Esophagus squamous epithelium (tissue), 5 donors: Measurements from ENCODE around the gene LONP1. TPM values are rescaled to one million over a fixed set of nuclear protein-coding genes. Genes with fewer than 3 reads are reported as not detected.

Experiments used
- DNase-seq: peaks from one replicate; lab custom pipeline; 2025; lab: John Stamatoyannopoulos, UW
- H3K27ac ChIP-seq, 4 donors: fragments of 200-600 bp; sonication (generic); one replicate each; pipeline ENCODE4 v1.5.1; 2016 to 2019; ENCODE audit warnings: mild to moderate bottlenecking in 1 of 4
- H3K27me3 ChIP-seq, 4 donors: fragments of 200-600 bp; sonication (generic); 1 replicate in 3 of 4; 2 replicates in 1 of 4; pipeline versions ENCODE4 v1.5.1 to v1.6.0; 2017 to 2021; ENCODE audit warnings: antibody characterized with exemption in 1 of 4
- H3K36me3 ChIP-seq, 3 donors: fragments of 200-600 bp; sonication (generic); one replicate each; pipeline ENCODE4 v1.5.1; 2016 to 2019
- H3K4me1 ChIP-seq, 3 donors: fragments of 200-600 bp; sonication (generic); one replicate each; pipeline ENCODE4 v1.5.1; 2017 to 2019
- H3K4me3 ChIP-seq, 4 donors: fragments of 200-600 bp; sonication (generic); 1 replicate in 3 of 4; 2 replicates in 1 of 4; pipeline ENCODE4 v1.5.1; 2016 to 2019; ENCODE audit warnings: mild to moderate bottlenecking in 2 of 4, moderate library complexity in 1 of 4
- H3K9me3 ChIP-seq, 3 donors: fragments of 200-600 bp; sonication (generic); one replicate each; pipeline ENCODE4 v1.5.1; 2016 to 2019
- POLR2A ChIP-seq, 4 donors: fragments of 450-650 bp; IDR thresholded peaks; one replicate each; pipeline ENCODE4 v1.6.1; 2017; ENCODE audit warnings: antibody characterized with exemption in 4 of 4, mild to moderate bottlenecking in 4 of 4, moderate library complexity in 3 of 4
- WGBS, 2 donors: methylation state at CpG; one replicate each; pipeline ENCODE4 v1.1.5; 2018; 5-methylcytosine and 5-hydroxymethylcytosine counted together
- intact Hi-C: fragments of 100-400 bp; cut with DNase I; formaldehyde crosslinking; loops from one replicate; pipeline ENCODE4 v1.15.0; 2022
- total RNA-seq, 4 donors: library from RNA; depleted of rRNA; stranded (reverse); fragments of >200 nt; gene quantifications; one replicate each; pipeline ENCODE4 v1.1.0, GENCODE V29; 2016
- TF ChIP-seq, protein P1 (sequence below), 6 experiments: fragments of 450-650 bp in 4 of 6; fragments of 200-600 bp in 2 of 6; sonication (generic) in 2 of 6; IDR thresholded peaks; one replicate each; pipeline ENCODE4 v1.5.1; 2016 to 2019; ENCODE audit warnings: antibody characterized with exemption in 6 of 6, mild to moderate bottlenecking in 4 of 6, moderate library complexity in 4 of 6
- donor health status: DM: yes; HTN: yes; CAD: no.

LONP1 gene
- total RNA-seq, 4 donors from 2014 or later, result 38.0 to 68.5 (median 51.2) TPM

DNA sequence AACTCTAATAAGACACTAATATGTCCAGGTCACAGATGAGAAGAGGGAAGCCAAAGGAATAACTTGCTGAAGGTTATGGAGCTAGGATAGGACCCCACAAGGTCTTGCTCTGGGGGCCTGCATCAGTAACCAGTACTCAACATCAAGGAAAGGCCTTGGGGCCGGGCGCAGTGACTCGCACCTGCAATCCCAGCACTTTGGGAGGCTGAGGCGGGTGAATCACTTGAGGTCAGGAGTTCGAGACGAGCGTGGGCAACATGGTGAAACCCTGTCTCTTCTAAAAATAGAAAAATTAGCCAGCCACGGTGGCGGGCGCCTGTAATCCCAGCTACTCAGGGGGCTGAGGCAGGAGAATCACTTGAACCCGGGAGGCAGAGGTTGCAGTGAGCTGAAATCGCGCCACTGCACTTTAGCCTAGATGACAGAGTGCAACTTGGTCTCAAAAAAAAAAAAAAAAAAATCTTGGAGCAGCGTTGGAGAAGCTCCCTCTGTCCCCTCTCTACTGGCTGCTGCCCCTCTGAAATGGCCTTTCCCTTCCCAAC is 1.8 kb downstream of the LONP1 start:
- intact Hi-C loops, result loop anchor here (2.0 kb wide), 1 partner anchor 27 kb away; the partner anchor contains the start of gene RPL36
- TF ChIP-seq, protein P1, sequence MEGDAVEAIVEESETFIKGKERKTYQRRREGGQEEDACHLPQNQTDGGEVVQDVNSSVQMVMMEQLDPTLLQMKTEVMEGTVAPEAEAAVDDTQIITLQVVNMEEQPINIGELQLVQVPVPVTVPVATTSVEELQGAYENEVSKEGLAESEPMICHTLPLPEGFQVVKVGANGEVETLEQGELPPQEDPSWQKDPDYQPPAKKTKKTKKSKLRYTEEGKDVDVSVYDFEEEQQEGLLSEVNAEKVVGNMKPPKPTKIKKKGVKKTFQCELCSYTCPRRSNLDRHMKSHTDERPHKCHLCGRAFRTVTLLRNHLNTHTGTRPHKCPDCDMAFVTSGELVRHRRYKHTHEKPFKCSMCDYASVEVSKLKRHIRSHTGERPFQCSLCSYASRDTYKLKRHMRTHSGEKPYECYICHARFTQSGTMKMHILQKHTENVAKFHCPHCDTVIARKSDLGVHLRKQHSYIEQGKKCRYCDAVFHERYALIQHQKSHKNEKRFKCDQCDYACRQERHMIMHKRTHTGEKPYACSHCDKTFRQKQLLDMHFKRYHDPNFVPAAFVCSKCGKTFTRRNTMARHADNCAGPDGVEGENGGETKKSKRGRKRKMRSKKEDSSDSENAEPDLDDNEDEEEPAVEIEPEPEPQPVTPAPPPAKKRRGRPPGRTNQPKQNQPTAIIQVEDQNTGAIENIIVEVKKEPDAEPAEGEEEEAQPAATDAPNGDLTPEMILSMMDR (IDR thresholded peaks at IDR 0.05), result no peak
- no peak for TF ChIP-seq POLR2A (IDR thresholded peaks at IDR 0.05)
- H3K27ac ChIP-seq, result peak overlapping the region in 3 of 4 donors; percentile 92 to 95 (median 94)

DNA sequence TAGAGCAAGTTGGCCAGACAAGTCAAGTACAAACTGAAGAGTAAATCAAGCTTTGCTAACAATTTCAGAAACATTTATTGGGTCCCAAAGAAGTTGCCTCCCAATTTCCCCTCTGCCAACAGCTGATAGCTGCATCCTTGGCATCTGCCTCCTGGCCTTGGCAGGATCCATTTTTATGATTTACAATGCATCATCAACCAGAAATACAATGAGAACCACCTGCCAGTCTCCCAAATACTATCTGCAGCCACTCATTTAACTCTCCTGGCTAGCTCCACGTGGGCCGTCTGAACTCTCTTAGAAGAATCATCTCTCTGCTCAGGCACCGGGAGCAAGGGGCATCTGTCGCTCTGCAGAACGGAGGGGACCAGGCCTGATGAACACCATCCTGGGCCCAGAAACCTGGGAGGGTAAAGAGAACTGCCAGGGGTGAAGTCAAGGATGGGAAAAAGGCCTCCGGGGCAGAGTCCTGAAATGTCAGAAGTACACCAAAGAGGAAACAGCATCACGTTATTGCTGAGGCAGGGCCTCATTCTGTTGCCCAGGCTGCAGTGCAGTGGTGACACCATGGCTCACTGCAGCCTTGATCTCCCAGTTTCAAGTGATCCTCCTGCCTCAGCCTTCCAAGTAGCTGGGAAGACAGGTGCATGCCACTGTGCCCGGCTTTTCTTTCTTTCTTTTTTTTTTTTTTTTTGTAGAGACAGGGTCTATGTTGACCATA is 2.6 kb downstream of the LONP1 start:
- H3K36me3 ChIP-seq, result peaks cover 7 to 32% (median 17%) of the 10 kb centered on the region in 3 donors
- no peak overlapping the region for H3K4me3 ChIP-seq
- intact Hi-C loops, result no loop called here
- DNase-seq, result no peak
- TF ChIP-seq, protein P1 (IDR thresholded peaks at IDR 0.05), result no peak
- TF ChIP-seq POLR2A (IDR thresholded peaks at IDR 0.05), result no peak
- H3K9me3 ChIP-seq, result no peaks in the 10 kb centered on the region
- H3K27ac ChIP-seq, result no peak overlapping the region
- peaks cover 16 to 45% (median 16%) of the 10 kb centered on the region in 3 donors for H3K4me1 ChIP-seq
- no peaks in the 10 kb centered on the region for H3K27me3 ChIP-seq
- 80% methylated on average over 4 to 6 of the region's 8 CpGs for WGBS, 2 donors

More for the DNA sequence above, 1.8 kb downstream of the LONP1 start:
- H3K36me3 ChIP-seq, result peaks cover 0 to 25% (median 9%) of the 10 kb centered on the region in 3 donors
- peaks cover 16 to 45% (median 16%) of the 10 kb centered on the region in 3 donors for H3K4me1 ChIP-seq
- no peaks in the 10 kb centered on the region for H3K9me3 ChIP-seq
- H3K4me3 ChIP-seq, result peak overlapping the region in 1 of 4 donors; percentile 85
- WGBS, 2 donors, result 37 to 55% methylated on average over 8 to 14 of the region's 14 CpGs
- H3K27me3 ChIP-seq, result no peaks in the 10 kb centered on the region
- DNase-seq, result no peak

DNA sequence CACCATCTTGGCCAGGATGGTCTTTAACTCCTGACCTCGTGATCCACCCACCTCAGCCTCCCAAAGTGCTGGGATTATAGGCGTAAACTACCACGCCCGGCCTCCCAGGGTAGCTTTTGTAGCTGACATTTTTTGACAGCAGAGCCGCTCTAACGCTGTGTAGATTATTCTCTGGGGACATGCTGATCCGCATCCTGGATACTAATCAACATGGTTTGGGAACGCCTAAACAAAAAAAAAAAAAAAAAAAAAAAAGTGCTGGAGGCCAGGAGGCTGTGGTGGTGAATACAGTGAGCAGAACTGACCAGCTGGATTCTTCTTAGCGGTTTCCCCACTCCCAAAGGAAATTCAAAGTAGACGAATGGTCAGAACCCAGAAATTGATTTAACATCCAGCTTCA is 5.1 kb downstream of the LONP1 start:
- H3K36me3 ChIP-seq, result peaks cover 23 to 58% (median 34%) of the 10 kb centered on the region in 3 donors
- DNase-seq, result no peak
- no peak overlapping the region for H3K27ac ChIP-seq
- H3K27me3 ChIP-seq, result no peaks in the 10 kb centered on the region
- no peak for TF ChIP-seq POLR2A (IDR thresholded peaks at IDR 0.05)
- TF ChIP-seq, protein P1 (IDR thresholded peaks at IDR 0.05), result no peak
- H3K4me3 ChIP-seq, result no peak overlapping the region
- intact Hi-C loops, result no loop called here
- 80 to 82% methylated on average over 6 to 7 of the region's 10 CpGs for WGBS, 2 donors
- H3K9me3 ChIP-seq, result no peaks in the 10 kb centered on the region
- H3K4me1 ChIP-seq, result peaks cover 16 to 37% (median 16%) of the 10 kb centered on the region in 3 donors

GRCh38 chr19:5713228-5713627 is 6.7 kb downstream of the LONP1 start:
- Histone ChIP-seq H3K27ac (no peak overlapping the region), H3K4me3 (no peak overlapping the region), H3K9me3 (no peaks in the 10 kb centered on the region), H3K36me3 (peaks cover 23 to 73% (median 34%) of the 10 kb centered on the region in 3 donors), H3K27me3 (no peaks in the 10 kb centered on the region), H3K4me1 (peaks cover 3 to 22% (median 6%) of the 10 kb centered on the region in 3 donors)
- DNase-seq, result no peak
- no peak for TF ChIP-seq POLR2A (IDR thresholded peaks at IDR 0.05)
- intact Hi-C loops, result no loop called here
- WGBS, 2 donors, result 95 to 98% methylated on average over 7 to 8 of the region's 9 CpGs

DNA sequence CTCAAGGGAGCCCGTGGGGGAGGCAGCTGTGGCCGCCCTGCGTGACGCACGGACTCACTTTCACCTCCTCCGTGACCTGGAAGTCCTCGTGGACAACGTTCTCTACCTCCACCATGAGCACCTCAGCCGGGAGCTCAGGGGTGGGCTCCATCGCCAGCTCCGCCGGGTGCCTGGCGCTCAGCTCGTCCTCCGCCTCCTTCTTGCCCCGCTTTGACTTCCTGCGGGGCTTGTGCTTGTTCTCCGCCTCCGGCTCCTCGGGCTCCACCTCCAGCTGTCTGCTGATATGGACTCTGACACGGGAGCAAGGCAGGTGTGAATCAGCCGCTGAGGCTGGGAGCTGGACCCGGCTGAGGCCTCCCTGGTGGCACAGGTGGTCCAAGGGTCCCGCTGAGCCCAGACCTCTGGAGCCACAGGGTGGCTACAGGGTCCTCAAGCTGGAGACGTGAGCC is 8.2 kb downstream of the LONP1 start:
- no peaks in the 10 kb centered on the region for H3K27me3 ChIP-seq
- no peak for TF ChIP-seq POLR2A (IDR thresholded peaks at IDR 0.05)
- TF ChIP-seq, protein P1 (IDR thresholded peaks at IDR 0.05), result no peak
- peaks cover 28 to 78% (median 47%) of the 10 kb centered on the region in 3 donors for H3K36me3 ChIP-seq
- 88 to 90% methylated on average over 20 to 21 of the region's 25 CpGs for WGBS, 2 donors
- no peak overlapping the region for H3K4me3 ChIP-seq
- intact Hi-C loops, result no loop called here
- DNase-seq, result no peak
- no peaks in the 10 kb centered on the region for H3K9me3 ChIP-seq
- no peak overlapping the region for H3K27ac ChIP-seq
- H3K4me1 ChIP-seq, result peaks cover 0 to 7% (median 0%) of the 10 kb centered on the region in 3 donors
